GM21786 (cell line): ENCODE data around the gene ARHGAP1.

ENCODE experiments used
- ATAC-seq: cut with Tn5 transposase; IDR thresholded peaks from one replicate; pipeline ENCODE4 v1.9.1; 2021; ENCODE audit not compliant: unreplicated experiment

Gene ARHGAP1

DNA sequence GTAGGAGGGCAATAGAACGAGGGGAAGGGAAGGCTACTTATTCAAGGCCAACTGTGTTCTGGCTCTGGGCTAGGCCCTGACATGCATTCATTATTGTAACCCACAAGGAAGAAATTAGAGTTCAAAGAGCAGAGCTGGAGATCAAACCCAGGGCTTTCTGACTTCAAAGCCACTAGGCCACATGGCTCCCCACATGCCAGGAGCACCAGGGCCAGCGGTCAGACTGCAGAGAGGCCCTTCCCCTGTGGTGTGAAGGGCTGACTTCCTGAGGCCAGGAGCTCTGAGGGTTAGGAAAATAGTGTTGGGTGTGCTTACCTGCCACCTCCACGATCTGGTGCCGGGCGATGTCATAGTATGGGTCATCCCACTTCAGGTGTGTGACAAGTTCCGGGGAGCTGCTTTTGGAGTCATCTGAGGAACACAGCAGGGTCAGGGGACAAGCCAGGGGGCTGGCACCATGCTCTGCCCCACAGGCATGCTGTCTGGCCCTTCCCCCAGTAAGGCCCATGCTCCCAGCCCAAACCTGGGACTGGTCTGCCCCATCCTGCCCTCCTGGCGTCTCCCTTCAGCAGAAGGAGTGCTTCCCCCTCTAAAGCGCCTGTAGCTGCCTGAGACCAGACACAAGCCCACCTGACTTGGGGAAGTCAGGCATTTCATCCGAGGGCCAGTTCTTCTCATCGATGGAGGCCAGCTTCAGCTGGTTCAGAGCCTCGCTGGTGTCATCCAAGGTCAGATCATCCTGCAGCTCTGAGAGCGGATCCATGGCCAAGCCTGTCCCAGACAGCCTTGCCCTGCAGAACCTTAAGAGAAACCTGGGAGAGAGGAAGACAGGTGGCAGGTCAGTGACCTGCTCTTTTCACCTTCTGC is 4.8 kb downstream of the ARHGAP1 start:
- no peak for ATAC-seq

DNA sequence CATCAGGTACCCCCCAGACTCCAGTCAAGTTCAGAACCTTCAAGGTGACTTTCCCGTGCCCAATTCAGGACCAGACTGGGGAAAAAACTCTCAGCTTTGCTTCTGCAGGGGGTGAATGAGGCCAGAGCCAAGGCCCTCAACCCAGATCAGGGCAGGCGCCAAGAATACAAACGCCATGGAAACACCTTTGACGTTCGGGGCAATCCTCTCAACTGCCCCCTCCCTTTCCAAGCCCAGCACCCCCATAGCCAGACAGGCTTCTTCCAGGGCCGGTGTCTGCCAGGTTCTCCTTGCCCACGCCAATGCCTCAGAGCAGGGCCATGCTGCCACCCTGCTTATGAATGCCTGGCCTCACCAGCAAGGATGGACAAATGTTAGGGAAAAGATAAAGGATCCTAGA is 5.8 kb downstream of the ARHGAP1 start:
- ATAC-seq: no peak

DNA sequence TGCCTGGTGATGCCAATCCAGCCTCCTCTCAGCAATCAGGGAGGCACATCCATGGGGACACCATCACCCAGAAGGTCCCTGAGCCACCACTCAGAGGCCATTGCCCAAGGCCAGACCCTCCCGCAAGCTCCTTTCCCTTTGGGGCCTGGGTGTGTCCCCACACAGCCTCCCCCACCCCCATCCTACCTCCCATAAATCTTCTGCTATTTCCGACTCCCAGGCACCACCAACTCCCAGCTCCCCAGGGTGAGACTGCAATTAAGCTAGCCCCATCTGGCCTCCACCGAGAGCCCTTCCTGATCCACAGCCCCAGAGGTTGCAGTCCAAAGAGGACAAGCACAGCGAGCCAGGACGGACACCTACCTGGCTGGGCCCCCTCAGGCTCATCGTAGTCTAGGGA is 6.3 kb downstream of the ARHGAP1 start:
- no peak for ATAC-seq

DNA sequence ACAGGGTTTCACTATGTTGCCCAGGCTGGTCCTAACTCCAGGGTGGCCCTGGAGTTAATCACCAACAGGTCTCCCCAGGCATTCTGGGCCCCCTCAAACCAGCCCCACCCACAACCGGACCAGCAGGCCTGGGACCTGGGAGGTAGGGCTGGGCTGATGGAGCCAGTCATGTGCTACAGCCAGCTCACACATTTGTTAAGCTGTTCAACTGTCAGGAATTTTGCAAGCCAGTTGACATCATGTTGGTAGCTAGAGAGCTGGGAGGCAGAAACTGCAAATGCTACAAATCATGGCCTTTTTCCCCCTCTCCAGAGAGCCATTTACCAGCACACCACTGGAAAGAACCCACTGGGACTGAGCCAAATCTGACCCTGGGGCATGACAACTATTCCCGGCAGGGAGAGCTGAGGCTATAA is 6.8 kb downstream of the ARHGAP1 start:
- ATAC-seq: no peak

DNA sequence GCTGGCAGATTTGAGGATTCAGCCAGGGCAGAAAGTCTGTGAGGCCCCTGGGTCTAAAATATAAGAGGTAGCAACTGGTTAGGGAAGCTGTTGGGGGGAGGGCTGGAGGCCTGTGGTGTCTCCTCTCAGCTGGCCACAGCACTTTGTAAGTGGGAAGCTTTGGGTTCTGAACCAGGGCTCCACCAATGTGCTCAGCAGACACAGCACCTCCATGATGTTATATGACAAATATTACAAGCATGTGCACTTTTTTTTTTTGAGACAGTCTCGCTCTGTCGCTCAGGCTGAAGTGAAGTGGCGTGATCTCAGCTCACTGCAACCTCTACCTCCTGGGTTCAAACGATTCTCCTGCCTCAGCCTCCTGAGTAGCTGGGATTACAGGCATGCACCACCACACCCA is 8.0 kb downstream of the ARHGAP1 start:
- no peak for ATAC-seq

DNA sequence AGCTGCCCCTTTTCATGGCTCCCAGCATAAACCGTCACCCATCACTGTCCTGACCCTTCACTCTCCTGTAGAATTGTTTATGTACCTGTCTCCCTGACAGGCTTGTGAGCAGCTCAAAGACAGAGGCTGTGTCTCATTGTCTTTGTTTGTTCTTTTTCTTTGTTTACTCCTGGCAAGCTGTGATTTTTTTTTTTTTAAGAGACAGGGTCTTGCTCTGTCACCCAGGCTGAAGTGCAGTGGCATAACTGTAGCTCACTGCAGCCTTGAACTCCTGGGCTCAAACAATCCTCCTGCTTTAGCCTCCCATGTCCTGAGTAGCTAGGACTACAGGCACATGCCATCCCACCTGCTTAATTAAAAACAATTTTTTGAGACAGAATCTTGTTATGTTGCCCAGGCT is 9.7 kb downstream of the ARHGAP1 start:
- no peak for ATAC-seq

DNA sequence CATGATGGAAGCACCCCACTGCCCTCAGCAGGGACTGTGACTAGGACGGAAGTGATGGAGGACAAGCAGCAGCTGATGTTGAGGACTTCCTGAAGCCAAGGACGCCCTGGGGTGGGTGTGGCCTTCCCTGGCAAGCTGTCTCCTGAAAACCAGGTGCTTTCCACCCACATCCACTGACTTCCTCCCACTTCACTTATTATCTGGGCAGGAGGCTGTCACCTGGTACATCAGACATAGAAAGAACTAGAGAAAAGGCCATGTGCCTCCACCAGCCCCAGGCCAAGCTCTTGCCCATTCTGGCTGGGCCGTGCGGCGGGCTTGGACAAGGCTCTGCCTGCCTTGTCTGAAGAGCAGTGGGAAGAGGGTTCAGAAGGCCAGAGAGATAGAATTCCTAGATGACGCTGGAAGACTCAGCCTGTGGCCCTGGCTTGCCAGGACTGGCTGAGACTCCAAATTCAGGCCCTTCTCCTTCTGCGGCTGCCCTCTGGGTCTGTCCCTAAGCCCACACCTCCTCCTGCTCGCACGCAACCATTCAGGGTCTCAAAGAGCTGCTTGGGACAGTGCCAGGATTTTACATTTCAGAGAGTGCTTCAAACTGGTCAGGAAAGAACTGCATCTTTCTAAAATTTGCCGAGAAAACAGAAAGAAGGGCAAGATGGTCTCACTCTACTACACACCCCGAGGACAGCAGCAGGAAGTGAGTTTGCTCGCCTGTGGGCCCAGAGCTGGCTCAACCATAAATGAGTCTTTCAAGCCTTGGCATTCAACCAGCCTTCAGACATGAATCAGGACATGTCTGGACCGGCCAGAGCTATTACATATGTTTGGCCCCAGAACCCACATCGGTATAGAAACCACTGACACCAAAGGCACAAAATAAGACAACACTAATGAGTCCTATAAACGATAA is 13.3 kb downstream of the ARHGAP1 start:
- ATAC-seq: no peak

DNA sequence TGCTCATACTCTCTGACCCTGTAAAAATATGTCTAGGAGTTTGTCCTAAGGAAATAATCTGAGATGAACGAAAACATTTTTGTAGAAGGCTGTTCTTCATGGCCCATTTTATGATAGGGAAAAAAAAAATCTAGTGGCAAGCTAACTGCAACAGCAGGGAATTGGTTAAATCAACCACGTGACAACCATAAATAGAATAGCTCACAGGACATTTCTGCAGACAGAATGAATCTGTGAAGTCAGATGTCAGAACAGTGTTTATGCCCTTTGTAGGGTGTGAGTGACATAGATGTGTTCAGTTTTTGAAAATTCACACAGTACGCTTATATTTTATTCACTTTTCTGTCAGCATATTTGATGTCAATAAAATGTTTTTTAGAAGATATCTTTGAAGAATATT is 16.1 kb downstream of the ARHGAP1 start:
- no peak for ATAC-seq

DNA sequence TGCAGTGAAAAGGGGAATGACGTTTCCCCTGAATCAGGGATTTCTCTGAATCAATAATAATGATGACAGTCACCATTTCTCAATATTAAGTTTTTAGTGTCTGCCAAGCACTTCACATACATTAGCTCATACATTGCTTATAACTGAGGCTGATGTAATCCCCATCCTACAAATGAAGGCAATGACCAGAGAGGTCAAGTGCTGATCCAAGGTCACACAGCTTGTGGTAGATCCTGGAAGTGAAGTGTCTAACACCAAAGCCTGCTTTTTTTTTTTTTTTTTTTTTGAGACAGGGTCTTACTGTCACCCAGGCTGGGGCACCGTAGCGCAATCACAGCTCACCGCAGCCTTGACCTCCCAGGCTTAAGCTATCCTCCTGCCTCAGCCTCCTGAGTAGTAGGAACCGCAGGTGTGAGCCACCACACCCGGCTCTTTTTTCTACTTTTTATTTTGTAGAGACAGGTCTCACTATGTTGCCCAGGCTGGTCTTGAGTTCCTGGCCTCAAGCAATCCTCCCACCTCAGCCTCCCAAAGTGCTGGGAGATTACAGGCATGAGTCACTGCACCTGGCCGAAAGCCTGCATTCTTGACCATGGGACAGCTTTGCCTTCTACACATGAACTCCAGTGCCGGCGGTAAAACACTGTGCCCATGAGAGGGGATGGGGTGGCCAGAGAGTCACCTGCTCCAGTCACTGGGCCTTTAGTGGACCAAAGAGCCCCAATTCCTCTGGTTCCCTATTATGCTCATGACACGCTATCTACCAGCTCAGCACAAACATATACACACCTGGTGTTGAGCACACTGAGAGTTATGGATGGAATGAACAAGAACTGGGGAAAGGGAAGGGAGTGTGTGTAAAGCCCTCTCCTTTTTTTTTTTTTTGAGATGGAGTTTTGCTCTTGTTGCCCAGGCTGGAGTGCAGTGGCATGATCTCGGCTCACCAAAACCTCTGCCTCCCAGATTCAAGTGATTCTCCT is 17.4 kb downstream of the ARHGAP1 start:
- ATAC-seq: no peak

DNA sequence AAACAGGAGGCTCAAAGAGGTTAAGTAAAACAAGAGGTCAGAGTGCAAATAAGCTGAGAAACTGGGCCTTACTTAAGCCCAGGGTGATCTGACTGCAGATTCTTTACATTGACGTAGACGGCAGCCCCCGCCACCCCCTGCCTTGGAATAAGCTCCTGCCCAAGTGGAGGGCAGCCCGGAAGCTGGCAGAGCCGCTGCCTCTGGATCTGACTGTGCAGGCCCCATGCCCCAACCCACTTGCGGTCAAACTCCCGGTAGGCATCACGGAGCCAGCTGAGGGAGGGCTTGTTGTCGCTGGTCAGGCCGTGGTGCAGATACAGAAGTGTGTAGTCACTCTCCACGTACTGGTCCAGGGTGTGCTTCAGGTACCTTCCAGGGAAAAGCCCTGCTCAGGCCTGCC is 18.6 kb downstream of the ARHGAP1 start:
- no peak for ATAC-seq

DNA sequence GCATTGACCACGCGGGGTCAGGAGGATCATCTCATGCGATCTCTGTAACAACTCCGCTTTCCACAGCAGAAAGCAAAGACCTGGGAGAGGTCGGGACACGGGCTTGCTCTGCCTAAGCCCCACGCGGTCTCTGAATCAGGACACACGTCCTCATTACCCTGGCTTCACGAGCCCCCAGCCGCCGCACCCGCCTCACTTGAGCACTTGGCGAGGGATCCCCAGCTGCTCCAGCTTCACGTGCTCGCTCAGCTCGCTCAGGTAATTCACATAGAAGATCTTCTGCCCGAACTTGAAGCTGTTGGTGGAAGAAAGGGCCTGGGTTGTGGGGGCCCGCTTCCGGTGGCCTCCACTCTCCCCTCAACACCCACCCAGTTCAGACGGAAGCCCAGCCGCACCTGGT is 19.6 kb downstream of the ARHGAP1 start:
- no peak for ATAC-seq

DNA sequence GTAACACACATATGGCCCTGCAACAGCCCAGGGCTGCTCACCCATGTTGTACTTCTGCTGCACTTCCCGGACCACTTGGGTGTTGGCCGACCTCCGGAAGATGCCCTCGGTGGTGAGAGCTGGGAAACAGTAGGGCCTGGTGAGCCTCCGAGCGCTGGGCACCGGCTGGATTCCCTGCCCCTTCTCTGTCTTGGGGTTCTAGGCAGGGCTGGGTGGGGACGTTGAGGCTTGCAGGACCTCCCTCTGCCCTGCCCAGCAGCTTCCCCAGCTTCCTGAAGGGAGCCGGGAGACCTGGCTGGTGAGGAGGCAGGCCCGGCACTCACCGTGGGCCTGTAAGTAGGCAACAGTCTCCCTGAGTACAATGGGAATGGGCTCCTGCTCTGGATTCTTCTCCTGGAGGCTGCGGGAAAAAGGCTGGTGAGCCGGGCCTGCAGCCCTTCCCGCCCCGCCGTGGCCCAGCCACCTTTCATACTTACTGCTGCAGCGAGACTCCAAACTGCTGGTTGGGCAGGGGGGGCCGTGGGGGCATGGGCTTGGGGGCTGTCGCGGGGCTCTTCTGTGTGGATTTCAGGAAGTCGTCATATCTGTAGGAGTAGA is 20.2 kb downstream of the ARHGAP1 start:
- ATAC-seq: no peak

DNA sequence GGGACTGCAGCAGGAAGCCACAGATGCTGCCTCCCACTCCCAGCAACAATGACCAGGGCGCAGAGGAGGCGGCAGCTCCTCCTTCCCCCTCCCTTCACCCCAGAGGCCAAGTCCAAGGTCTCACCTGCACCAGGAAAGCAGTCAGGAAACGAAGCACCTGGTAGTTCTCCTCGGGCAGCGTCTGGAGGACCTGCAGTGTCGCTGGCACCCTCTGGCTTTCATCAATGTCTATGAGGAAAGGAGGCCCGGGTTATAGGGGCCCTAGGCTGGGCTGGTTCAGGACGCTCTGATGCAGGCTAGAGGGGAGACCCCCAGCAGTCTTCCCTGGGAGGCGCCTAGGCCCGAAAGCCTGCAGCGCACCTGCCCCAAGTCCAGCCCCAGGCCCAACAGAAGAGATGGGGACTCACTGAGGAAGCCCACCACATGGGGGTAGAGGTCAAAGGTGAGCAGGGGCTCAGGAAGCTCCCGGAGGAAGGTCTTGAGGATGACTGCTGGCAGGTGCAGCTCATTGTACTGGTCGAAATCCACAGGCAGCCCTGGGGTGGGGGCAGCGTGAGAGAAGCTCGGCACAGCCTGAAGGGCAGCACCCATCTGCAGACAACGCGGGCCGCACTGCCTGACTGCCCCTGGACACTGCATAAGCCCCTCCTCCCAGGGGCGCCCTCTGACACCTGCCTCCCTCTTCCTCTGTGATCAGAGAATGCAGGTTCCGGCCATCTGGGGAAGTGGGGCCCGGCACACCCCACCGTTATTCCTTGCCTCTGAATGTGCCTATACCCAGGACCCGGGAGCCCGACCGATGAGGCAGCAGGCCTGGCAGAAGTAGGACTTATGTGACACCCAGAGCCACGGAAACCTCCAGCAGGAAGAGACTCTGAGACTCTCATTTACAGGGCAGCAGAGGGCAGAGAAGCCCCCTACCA is 20.9 kb downstream of the ARHGAP1 start:
- no peak for ATAC-seq

DNA sequence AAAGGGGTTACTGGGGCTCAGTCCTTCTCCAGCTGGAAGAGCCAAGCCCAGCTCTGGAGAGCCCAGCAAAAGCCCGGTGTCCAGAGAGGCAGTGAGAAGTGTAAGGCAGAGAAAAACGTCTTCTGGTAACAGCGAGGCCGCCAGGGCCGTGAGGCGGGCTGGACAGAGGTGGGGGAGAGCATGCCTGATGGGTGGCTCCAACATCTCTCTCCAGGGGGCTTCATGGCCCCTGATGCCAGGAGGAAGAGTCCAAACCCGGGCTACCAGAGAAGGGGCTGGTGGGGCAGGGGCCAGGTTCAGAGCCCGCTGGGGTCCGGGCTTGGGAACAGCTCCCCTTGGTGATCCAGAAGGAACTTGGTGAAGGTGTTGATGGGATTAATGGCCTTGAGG is 21.7 kb downstream of the ARHGAP1 start:
- ATAC-seq: no peak

DNA sequence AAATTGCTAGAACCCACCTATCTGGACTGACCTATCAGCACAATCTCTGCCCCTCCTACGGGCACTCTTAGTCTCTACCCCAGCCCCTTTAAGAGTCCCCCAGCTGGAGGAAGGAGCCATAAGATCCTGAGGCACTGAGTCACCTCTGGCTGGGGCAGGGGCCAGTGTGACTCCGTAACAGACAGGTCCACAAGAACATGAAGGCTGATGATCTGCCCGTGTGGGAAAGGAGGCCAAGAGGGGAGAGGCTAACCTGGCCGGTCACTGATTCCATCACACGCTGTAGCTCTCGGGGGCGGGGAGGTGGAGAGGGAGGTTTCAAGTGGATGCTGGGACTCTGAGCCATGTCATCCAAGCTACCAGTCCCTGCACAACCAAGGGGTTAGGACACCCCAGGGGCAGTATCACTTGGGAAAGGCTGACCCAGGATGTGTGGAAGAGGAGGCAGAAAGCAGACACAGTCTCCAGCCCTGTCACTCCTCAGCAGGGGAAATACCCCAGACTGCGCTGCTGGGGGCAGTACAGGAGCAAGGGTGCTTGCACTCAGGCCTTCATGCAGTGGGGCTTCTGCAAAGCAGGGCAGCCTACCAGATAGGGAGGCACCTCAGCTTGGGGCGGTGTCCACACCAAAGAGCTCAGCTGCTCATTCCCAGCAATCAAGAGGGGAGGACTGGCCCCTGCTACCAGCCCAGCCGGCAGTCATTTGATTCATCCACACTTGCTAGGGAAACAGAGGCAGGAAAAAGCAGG is 22.3 kb downstream of the ARHGAP1 start:
- ATAC-seq: no peak

DNA sequence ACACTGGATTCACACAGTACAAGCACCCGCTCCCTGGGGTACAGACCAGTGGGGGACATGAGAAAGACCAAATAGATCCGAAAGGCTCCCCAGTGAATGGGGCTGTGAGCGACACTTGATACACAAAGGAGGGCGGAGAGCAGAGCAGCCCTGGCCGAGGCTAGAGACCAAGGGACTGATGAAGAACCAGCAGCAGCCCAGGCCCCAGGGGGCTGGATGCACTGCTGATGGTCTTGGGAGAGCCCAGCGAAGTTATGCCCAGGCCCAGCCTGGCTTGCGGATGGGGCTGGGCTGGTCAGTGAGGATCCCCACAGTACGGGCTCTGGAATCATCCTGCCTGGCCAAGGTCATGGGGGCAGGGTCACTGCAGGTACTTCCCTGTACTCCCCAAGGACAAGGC is 23.2 kb downstream of the ARHGAP1 start:
- ATAC-seq: no peak

DNA sequence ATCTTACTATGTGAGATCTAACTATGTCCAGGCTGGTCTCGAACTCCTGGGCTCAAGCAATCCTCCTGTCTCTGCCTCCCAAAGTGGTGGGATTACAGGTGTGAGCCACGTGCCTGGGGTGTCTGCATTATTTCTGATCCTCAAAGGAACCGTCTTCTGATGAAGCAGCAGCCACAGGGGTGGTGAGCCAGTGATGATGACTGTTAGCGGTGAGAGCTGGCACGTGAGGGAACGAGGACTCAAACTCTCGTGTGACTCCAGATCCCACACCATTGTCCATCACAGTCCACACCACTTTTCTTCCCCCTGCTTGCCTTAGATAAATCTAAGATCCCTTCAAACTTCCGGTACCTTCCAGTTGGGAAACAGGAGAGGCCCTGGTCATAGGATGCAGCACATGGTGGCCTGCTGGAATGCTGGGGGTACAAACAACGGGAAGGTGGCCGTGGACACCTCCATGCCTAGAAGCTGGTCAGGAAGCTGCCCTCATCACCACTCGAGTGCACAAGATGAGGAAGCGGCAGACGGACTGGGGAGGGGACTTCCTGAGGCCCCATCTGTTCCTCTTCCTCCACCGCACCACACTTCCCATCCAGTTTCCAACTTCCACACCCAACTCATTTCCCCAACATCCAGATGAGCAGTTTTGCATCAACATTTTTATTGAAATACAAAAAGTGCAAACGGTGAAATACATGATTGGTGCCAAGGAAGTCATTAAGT is 23.8 kb downstream of the ARHGAP1 start:
- no peak for ATAC-seq

DNA sequence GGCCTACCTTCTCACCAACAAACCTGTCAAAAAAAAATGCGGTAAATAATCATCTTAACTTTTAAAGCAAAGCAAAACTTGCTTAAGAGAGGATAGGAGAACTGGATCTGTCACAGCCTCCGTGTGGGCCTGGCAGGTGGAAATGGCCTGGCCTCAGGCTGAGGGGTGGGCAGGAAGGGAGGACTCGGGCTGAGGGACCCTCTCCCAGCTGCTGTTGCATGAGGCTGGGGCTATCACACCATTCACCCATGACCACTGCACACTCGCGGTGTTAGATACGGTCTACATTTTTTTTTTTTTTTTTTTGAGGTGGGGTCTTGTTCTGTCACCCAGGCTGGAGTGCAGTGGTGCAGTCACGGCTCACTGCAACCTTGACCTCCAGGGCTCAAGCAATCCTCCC is 24.5 kb downstream of the ARHGAP1 start:
- ATAC-seq: no peak
